ENCODE data around the gene DYTN.

Gene DYTN

DNA sequence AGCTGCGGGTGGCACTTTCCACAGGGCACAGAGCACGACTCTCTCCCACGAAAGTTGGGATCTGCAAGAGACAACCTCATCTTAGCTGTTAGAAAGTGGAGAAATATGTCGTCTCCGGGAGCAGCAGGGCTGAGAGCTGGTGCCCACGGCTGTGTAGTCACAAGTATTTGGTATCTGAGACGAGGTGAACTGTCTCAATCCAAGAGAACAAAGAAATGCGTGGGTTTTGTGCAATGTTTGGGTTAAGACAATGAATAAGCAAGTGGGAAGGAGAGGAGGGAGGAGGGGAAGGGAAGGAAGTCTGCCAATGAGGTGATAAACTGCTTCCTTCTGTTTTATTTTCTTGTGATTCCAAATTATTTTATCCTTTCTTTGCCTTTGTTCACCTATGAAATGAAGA is 18.0 kb downstream of the DYTN start:
- no peak for DNase-seq (ENCODE audit: low spot score)

DNA sequence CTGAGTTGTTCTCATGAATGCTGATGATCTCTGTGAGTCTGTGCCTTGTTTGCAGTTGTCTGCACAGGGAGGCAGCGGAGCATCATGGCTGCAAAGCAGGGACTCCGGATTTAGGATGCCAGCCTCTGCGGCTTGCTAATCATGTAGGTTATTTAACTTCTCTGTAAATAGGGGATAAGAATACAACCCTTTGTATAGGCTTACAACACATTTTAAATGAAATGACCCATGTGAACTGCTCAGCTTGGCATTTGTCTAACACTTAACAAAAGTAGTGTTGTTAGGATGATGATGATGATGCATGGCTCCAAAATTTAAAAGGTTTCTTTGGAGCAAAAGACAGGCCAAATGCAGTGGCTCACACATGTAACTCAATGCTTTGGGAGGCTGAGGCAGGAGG is 19.4 kb downstream of the DYTN start:
- no peak for DNase-seq (ENCODE audit: low spot score)

DNA sequence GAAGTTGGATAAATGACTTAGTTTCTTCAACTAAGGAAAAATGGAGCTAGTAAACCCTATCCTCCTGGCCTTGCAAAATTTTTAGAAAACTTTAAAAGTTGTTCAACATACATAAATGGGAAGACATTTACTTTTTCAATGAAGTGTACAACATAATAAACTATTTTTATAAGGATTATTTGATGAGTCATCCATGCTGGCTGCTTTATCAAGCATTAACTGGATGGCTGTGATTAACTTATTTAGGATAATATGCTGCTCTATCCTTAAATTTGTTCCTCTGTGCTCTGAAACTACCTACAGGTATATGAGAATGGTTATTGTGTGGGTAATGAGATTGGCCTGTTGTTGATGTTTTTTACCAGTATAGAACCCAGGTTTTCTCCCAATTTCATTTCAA is 21.3 kb downstream of the DYTN start:
- DNase-seq (ENCODE audit: low spot score), result no peak

DNA sequence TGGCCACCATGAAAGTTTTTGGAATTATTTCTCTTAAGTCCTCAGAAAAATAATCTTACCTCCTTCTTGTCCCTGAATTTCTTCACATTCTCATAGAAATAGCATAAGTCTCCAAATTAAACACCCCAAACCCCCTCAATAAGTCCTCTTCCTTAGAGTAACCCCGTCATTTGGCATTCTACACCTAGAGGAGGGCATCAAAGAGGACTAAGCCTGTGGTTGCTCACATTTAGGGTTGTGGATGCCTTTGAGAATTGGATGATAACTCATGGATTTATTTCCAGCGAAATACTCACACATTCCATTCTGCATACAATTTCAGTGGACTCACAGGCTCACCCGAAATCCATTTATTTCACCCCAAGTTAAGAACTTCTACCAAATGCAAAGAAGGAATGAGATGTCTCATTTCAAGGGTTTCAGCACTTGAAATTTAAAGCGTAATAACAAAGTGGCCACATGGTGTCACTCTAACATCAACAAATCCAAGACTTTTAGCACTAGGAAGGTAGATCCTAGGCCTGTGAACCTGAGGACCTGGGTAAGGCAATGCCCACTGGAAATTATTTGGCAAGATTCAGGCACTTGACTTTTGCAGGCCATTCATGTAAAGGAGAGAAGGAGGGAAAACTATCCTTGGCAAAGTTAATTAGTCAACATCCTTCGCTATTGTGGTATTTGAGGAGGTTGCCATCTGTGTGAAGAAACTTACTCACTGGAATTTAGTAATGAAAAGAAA is 24.6 kb downstream of the DYTN start:
- DNase-seq (ENCODE audit: low spot score), result peak; percentile 39

DNA sequence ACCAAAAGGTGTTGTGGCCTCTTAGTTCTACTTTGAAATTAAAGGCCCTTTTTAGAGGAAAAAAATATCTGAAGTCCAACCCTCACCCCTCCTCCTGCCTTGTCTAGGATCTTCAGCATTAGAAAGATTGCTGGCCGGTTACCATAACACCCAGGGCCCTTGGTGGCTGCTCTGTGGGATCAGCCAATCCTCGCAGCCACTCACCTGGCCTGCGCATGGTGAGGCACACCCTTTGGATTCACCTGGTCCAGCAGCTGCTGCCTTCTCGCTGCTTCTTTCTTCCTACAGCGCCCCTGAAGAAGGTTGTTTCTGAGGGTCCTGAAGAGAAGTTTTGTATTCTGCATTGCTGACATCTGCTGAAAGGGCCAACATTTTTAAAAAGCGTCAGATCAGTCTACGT is 25.2 kb downstream of the DYTN start:
- DNase-seq (ENCODE audit: low spot score), result no peak

DNA sequence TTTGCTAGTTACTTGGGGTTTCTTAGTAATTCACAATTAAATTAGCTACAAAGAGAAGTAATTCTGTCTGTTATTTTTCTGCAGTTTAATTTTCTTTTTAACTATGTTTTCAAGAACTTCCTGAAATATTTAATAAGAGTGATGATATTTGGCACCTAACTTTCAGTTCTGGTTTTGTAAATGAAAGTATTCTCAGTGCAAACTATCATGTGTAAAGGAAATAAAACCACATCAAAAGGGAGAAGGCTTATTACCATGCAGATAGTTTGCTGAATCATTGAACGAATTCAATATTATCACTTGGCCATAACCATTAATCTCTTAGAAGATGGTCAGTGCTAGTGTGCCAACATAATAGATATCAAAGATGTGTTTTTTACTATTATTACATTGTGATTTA is 29.2 kb downstream of the DYTN start:
- DNase-seq (ENCODE audit: low spot score), result no peak

DNA sequence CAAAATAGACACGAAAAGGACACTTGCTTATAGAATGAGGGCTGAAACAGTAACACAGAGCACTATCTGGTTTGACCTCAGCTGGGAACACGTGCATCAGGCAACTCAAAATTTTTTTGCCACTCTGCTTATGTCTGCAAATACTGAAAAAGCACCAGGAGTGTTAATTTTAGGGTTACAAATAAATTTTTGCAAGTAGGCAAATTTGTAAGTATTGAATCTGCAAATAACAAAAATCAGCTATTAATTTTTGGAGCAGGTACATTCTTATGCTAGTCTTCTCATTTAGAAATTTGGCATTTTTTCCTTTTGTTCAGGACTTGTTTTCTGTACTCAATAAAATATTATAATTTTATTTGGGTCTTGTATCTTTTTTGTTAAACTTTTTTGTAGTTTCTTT is 29.7 kb downstream of the DYTN start:
- no peak for DNase-seq (ENCODE audit: low spot score)

DNA sequence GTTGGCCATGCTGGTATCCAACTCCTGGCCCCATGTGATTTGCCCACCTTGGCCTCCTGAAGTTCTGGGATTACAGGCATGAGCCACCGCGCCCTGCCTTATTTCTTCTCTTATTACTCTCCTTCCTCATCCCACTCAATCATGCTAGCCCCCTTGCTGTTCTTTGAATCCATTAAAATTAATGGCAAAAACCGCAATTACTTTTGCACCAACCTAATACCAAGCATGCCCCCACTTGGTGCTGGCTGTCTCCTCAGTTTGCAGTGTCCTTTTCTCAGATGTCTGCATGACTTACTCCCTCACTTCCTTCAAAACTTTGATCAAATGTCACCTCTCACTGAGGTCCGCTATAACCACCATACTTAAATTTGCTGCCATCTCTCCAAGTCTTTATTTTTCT is 34.6 kb downstream of the DYTN start:
- DNase-seq (ENCODE audit: low spot score), result no peak

DNA sequence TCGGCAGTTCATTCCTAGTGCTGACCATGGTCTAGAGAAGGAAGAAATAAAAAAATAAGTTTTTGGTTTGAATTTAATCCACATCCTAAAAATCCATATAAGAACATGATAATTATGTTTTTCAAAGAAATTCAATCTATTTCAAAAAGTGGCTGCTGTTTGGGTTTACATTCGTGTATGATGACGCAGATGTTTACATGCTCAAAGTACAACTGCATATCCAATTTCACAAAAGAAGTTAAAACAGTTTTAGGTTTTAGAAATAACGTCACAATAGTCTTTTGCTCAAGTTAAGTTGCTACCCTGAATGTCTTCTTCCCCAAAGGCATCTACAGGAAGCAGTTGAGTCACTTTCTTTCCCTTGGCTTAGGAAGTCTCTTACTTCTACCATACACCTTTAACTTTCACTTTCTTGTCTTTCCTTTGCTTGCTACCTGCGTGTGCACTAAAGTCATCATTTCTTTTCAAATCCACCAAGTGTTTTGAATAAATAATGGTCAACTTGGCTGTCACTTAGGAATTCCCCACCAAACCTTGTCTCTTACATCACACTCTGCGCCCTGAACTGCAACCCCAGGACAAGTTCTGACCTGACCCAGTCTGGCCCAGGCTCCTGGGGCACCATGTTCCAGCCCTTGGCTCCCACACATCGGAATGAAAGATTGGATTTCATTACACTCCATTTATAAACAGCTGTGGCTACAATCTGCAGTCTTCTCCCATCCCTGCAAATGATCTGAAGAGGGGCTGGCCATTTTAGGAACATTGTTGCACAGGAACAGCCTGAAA is 47.5 kb downstream of the DYTN start:
- no peak for DNase-seq (ENCODE audit: low spot score)

DNA sequence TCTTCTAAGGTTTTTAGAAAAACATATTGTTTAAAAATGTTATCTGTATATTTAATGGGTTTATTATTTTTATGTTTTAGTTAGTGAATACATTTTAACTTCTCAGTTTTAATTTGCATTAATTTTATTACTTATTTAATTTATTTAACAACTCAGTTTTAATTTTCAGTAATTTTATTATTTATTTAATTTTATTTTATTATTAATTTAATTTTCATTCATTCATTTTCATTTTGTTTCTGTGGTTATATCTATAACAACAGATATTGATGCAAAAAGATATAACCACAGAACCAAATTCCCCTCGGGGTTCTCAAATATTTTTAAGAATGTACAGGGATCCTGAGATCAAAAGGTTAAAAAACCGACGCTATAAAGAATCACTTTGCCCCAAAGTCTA is 52.9 kb downstream of the DYTN start:
- DNase-seq (ENCODE audit: low spot score), result no peak

DNA sequence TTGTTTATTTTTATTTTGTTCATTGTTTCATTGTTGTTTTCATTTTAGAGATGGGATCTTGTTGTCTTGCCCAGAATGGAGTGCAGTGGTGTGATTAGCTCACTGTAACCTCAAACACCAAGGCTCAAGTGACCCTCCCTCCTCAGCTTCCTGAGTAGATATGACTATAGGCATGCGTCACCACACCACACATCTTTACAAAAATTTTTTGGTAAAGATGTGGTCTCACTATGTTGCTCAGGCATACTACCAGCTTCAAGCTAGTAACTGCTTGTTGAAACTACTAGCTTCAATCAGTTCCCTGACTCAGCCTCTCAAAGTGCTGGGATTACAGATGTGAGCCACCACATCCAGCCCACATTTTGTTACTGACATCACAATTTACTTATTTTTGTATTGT is 61.1 kb downstream of the DYTN start:
- DNase-seq (ENCODE audit: low spot score), result no peak

DNA sequence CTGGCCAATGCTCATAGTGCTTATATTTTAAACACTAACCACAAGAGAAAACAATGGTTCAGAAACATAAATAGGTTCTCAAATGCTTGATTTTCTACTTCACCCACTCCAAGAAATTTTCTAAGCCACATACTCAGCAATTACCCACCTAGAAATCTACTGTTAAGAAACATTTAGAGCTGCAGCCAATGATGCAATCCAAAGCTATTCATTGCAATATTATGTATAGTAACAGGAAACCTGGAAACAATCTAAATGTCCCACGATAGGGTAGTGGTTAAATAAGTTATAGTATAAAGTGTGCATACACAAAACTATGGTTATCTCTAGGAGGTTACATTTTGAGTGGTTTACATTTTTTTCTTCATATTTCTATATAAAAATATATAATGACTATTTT is 70.2 kb downstream of the DYTN start:
- no peak for DNase-seq (ENCODE audit: low spot score)

DNA sequence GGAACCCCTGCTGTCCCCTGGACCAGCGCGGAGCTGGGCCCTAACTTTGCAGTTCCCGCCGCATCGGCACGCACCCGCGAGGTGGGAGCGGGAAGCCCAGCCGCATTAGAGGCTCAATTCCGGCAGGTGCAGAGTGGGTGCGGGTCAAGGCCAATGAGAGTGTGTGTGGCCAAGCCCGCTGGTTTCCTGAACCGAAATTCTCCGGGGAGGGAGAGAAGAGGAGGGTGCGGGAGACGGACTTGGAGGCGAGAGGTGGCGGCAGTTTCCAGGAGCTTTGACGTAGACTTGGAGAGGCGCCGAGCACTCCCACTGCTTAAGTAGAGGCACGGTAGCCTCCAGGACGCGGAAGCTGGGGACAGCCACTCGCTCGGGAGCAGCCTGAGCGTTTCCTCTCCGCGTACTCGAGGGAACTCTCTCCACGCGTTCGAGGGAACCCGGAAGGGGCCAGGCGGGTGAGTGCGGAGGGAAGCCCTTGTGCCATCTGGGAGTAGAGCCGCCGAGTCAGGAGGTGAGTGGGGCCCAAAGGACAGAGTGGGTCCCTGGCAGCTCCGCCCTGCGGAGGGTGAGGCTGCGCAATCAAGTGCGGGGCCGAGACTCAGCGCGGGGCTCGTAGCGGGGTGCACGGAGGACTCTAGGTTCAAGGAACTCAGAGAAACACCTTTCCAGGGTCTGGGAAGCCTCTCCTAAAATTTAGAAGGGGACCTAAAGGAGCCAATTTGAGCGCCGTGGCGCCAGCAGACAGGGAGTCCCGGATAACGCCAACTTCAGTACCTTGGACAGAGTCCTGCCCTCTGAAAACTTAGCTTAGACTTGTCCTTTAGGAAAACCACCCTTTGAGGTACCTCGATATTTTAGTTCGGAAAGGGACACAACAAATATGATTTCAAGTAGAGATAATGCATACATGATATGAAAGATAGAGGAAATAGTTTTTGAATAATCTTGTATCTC is 75.8 kb downstream of the DYTN start, which contains the start of gene FAM237A:
TSS of gene FAM237A (plus strand) at position 413 of the 951 bp plus-strand sequence. CDS start 1,750 bp downstream, outside the sequence.
- DNase-seq (ENCODE audit: low spot score), result peak; percentile 1

DNA sequence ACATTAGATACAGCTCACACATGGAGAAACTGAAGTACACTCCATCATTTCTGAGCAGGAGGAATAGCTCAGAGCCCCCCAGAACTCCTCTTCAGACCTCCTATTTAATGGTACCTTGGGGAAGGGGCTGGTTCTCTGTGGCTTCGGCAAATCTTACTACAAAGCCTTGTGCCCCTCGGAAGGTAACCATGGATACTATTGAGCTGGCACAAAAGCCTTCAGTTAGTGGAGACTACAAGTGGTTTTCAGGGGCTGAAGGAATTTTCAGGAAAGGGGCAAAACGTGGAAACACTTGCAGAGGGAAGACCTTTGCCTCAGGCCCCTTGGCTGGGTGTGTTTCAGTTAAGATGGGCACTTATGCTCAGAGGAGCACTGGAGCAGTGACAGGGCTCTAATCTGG is 77.0 kb downstream of the DYTN start:
- no peak for DNase-seq (ENCODE audit: low spot score)

DNA sequence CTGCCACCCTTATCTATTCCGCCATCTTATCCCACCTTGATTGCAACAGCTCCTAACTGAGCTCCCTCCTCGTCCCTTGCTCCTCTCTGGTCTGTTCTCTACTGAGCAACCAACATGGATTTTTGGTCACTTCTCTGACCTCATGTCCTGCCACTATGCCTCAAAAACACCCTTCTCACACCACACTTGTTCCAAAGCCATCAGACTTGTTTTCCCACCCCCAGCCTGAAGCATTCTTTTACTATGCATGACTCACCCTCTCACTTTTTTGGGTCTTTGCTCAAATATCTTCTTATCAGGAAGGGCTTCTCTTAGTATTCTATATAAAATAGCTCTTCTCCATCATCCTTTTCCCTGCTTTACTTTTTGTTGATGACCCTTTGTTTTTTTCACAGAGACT is 78.6 kb downstream of the DYTN start:
- DNase-seq (ENCODE audit: low spot score), result no peak

DNA sequence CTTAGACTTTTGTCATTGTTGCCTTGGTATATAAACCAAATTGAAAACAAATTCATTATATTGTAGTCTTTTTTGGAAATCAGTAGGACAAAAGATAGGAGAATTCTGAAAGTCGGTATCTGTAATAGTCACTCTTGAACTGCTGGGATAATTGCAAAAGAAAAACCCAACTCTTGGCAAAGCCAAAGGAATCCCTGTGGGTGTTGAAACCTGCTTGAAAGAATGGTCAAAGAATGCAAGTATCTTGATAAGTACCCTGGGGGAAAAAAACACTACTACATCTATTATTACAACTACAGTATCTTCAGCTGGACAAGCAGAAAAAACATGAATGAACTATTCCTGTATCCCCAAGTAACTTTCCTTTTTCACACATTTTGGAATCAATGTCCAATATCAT is 83.2 kb downstream of the DYTN start:
- no peak for DNase-seq (ENCODE audit: low spot score)

DNA sequence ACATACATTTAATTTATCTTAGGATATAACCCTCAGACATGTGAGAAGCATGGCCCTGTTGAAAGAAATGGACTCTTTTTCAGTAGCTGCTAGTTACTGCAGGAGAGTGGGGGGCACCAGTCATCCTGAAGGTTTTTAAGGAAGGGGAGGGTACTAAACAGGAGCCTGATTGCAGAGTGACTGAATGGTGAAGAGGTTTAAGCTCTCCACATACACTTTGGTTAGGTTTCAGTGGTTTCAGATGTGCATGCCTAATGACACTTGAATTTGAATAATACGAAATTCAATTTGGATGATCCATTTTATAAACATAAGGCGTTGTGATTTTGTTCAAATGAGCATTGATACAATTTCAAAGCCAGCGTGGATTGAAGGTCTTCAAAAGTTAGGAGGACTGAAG is 86.9 kb downstream of the DYTN start:
- DNase-seq (ENCODE audit: low spot score), result no peak

DNA sequence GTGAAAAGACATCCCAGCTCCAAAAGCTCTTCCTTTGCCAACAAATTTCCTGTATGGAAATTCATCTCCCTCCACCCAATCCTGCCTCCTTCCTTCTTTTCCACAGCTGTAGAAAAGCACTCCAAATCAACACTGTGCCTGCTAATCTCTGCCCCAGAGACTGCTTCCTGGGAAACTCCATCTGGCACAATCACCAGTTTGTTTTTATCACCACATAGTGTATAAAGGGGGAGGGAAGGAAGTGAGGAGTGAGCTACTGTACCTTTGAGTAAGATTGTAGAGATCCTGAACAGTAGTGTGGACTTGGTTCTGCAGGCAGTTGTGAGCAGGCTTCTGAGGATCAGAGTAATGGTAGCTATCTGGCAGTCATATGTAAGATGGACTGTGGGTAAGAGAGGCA is 90.6 kb downstream of the DYTN start:
- no peak for DNase-seq (ENCODE audit: low spot score)

DNA sequence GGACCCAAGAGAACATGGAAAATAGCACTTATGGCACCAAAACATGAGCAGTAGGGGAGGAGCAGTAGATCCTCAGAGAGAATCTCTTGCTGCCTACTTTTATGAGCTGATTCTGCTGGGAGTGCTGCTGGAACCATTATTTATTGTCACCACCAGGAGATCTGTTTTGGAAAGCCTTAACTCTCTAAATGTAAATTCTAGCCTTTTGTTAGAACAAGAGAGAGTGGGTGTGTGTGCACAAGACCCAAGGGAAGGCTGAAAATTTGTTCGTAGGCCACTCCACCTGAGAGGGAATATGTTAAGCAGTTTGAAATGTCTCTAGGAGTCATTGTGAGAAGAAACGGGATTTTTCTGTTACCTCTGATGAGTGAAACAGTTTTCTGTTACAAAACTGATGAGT is 92.1 kb downstream of the DYTN start:
- no peak for DNase-seq (ENCODE audit: low spot score)

DNA sequence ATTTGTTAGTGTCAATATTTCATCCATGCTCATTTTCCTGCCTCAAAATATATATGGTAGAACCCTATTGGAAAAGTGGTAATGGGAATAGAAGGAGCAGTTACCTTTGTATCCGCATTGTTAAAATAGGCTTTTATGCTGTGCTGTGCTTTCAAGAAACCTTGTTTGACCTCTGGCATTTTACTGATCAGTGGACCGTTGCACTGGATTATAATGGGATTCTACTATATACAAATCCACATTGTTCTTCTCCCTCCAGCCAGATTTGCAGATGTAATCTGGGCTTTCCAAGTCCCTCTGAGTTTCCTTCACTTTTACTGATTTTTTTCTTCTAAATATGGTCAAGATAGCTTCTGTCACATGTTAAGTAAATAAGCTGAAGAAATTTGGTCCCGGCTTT is 99.2 kb downstream of the DYTN start:
- DNase-seq (ENCODE audit: low spot score), result no peak

DNA sequence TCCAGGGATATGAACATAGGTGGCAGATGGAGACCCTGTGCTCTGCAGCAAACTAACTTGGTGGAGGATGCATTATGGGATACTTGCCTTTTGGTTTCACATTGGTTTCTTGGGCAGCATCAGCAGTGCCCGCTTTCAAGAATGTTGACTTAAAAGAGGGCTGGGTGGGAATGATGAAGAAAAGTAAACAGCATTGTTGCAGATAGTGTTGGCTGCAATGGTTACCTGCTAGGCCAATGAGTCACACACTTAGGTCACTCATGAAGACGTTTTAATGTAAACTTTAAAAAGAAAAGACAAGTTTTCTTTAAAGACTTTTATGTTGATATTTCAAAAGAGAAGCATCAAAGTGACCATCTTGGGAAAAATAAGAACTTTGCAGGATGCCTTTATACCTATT is 102.0 kb downstream of the DYTN start:
- no peak for DNase-seq (ENCODE audit: low spot score)

DNA sequence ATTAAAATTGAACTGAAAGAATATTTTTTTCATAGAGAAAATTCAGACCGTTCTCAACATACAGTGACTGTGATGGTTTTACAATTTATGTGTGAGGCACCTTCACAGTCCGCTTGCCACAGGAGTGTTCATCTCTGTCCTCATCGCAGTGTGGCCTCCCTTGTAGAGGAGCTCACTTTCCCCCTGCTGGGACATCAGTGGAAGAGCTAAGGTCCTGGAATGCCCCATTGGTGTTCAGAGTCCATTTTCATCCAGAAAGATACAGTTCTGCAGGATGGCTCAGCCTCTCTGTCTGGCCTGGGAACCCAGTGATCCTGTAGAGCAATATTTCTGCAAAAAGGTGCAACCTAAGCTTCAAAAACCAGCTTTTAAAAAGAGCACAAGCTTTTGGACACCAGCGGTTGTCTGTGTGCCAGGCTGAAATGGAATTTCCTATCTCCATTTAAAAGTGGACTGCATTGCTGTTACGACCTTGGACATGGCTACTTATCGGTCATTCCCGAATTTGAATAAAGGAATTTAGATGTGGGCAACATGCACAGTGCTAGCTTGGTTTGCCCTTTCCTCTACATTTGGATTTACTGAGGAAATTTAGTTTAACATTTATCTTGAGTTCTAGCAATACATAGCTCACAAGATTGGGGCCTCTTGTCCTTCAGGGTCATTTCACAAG is 102.6 kb downstream of the DYTN start:
- DNase-seq (ENCODE audit: low spot score), result no peak

Data from putamen (tissue), 1 donor.